Stimulated activated naive CD8-positive, alpha-beta T cell treated with anti-CD3 and anti-CD28 coated beads, Interleukin-15, Interleukin-2, amounts not matched to agents 100 ng/mL and 50 ng/mL, for 24 hours (primary cell): ENCODE data around the gene VPS13C.
"Not testable (repeated sequence)": the region's sequence is repeated elsewhere in the genome, so short reads cannot be mapped to it uniquely, and the experiment has no call there.

Source experiments
- H3K27ac Mint-ChIP-seq: one replicate; pipeline ENCODE4 v1.8.0; 2021; ENCODE audit warnings: mild to moderate bottlenecking, mixed read lengths
- H3K27me3 Mint-ChIP-seq: one replicate; pipeline ENCODE4 v1.8.0; 2021; ENCODE audit warnings: mixed read lengths
- H3K36me3 Mint-ChIP-seq: one replicate; pipeline ENCODE4 v1.8.0; 2021; ENCODE audit warnings: low read depth, mixed read lengths
- H3K4me1 Mint-ChIP-seq: one replicate; pipeline ENCODE4 v1.8.0; 2021; ENCODE audit warnings: low read depth, mixed read lengths
- H3K4me3 Mint-ChIP-seq: one replicate; pipeline ENCODE4 v1.8.0; 2021; ENCODE audit warnings: mild to moderate bottlenecking, mixed read lengths
- H3K9me3 Mint-ChIP-seq: one replicate; pipeline ENCODE4 v1.8.0; 2021; ENCODE audit warnings: mixed read lengths

Gene VPS13C

GRCh38 chr15:62027916-62028315 lies 32.3 kb downstream of the VPS13C start:
- no peak overlapping the region for H3K4me3 Mint-ChIP-seq
- no peaks in the 10 kb centered on the region for H3K27me3 Mint-ChIP-seq
- H3K27ac Mint-ChIP-seq = no peak overlapping the region
- H3K36me3 Mint-ChIP-seq = peaks cover 40% of the 10 kb centered on the region
- no peaks in the 10 kb centered on the region for H3K9me3 Mint-ChIP-seq
- H3K4me1 Mint-ChIP-seq = peaks cover 21% of the 10 kb centered on the region

GRCh38 chr15:62027263-62027565 lies 33.0 kb downstream of the VPS13C start:
- H3K4me3 Mint-ChIP-seq = no peak overlapping the region

GRCh38 chr15:62026487-62027262 lies 33.6 kb downstream of the VPS13C start:
- Mint-ChIP-seq H3K36me3 (peaks cover 49% of the 10 kb centered on the region), H3K4me1 (peaks cover 21% of the 10 kb centered on the region), H3K9me3 (no peaks in the 10 kb centered on the region), H3K27me3 (no peaks in the 10 kb centered on the region), H3K27ac (no peak overlapping the region), H3K4me3 (no peak overlapping the region)

More at GRCh38 chr15:62027263-62027565, 33.0 kb downstream of the VPS13C start:
- peaks cover 44% of the 10 kb centered on the region for H3K36me3 Mint-ChIP-seq
- no peaks in the 10 kb centered on the region for H3K9me3 Mint-ChIP-seq
- no peaks in the 10 kb centered on the region for H3K27me3 Mint-ChIP-seq
- H3K27ac Mint-ChIP-seq = no peak overlapping the region
- H3K4me1 Mint-ChIP-seq = peaks cover 21% of the 10 kb centered on the region

- H3K27ac Mint-ChIP-seq = no peak overlapping the region
- H3K4me1 Mint-ChIP-seq = peaks cover 11% of the 10 kb centered on the region
- peaks cover 59% of the 10 kb centered on the region for H3K36me3 Mint-ChIP-seq
- H3K9me3 Mint-ChIP-seq = no peaks in the 10 kb centered on the region
- no peaks in the 10 kb centered on the region for H3K27me3 Mint-ChIP-seq
- H3K4me3 Mint-ChIP-seq = no peak overlapping the region
These were observed 38.2 kb downstream of the VPS13C start for GRCh38 chr15:62021991-62022600.

GRCh38 chr15:62020576-62021160 lies 39.6 kb downstream of the VPS13C start:
- Mint-ChIP-seq H3K27ac (no peak overlapping the region), H3K9me3 (peaks cover 3% of the 10 kb centered on the region), H3K36me3 (peaks cover 54% of the 10 kb centered on the region), H3K4me1 (no peaks in the 10 kb centered on the region), H3K27me3 (no peaks in the 10 kb centered on the region), H3K4me3 (no peak overlapping the region)

GRCh38 chr15:62005354-62005753 lies 54.9 kb downstream of the VPS13C start:
- peaks cover 32% of the 10 kb centered on the region for H3K36me3 Mint-ChIP-seq
- not testable (repeated sequence) for H3K27me3 Mint-ChIP-seq, H3K4me3 Mint-ChIP-seq, H3K9me3 Mint-ChIP-seq, H3K4me1 Mint-ChIP-seq, H3K27ac Mint-ChIP-seq

GRCh38 chr15:61997786-61998185 lies 62.5 kb downstream of the VPS13C start:
- Mint-ChIP-seq H3K27me3 (no peaks in the 10 kb centered on the region), H3K4me3 (no peak overlapping the region), H3K36me3 (peaks cover 48% of the 10 kb centered on the region), H3K4me1 (peaks cover 6% of the 10 kb centered on the region), H3K9me3 (no peaks in the 10 kb centered on the region), H3K27ac (no peak overlapping the region)

- no peak overlapping the region for H3K4me3 Mint-ChIP-seq
- no peaks in the 10 kb centered on the region for H3K9me3 Mint-ChIP-seq
- H3K4me1 Mint-ChIP-seq = peaks cover 6% of the 10 kb centered on the region
- no peak overlapping the region for H3K27ac Mint-ChIP-seq
- peaks cover 52% of the 10 kb centered on the region for H3K36me3 Mint-ChIP-seq
- no peaks in the 10 kb centered on the region for H3K27me3 Mint-ChIP-seq
These were observed 64.1 kb downstream of the VPS13C start for GRCh38 chr15:61996056-61996635.

GRCh38 chr15:61994216-61994615 lies 66.0 kb downstream of the VPS13C start:
- Mint-ChIP-seq H3K27ac (no peak overlapping the region), H3K4me1 (peaks cover 6% of the 10 kb centered on the region), H3K27me3 (no peaks in the 10 kb centered on the region), H3K4me3 (no peak overlapping the region), H3K36me3 (peaks cover 56% of the 10 kb centered on the region), H3K9me3 (no peaks in the 10 kb centered on the region)

GRCh38 chr15:61992518-61992917 lies 67.7 kb downstream of the VPS13C start:
- Mint-ChIP-seq H3K36me3 (peaks cover 64% of the 10 kb centered on the region), H3K27ac (no peak overlapping the region), H3K9me3 (peaks cover 8% of the 10 kb centered on the region), H3K27me3 (no peaks in the 10 kb centered on the region), H3K4me1 (peaks cover 6% of the 10 kb centered on the region), H3K4me3 (no peak overlapping the region)

GRCh38 chr15:61989667-61990066 lies 70.6 kb downstream of the VPS13C start:
- H3K4me1 Mint-ChIP-seq = no peaks in the 10 kb centered on the region
- peaks cover 56% of the 10 kb centered on the region for H3K36me3 Mint-ChIP-seq
- H3K27ac Mint-ChIP-seq = no peak overlapping the region
- peaks cover 12% of the 10 kb centered on the region for H3K9me3 Mint-ChIP-seq
- no peaks in the 10 kb centered on the region for H3K27me3 Mint-ChIP-seq
- H3K4me3 Mint-ChIP-seq = no peak overlapping the region

- Mint-ChIP-seq H3K4me1 (no peaks in the 10 kb centered on the region), H3K27me3 (no peaks in the 10 kb centered on the region), H3K27ac (no peak overlapping the region), H3K4me3 (no peak overlapping the region), H3K9me3 (peaks cover 12% of the 10 kb centered on the region), H3K36me3 (peaks cover 68% of the 10 kb centered on the region)
These were observed 72.4 kb downstream of the VPS13C start for GRCh38 chr15:61987824-61988223.

GRCh38 chr15:61983081-61983480 lies 77.2 kb downstream of the VPS13C start:
- Mint-ChIP-seq H3K27me3 (no peaks in the 10 kb centered on the region), H3K4me1 (no peaks in the 10 kb centered on the region), H3K27ac (no peak overlapping the region), H3K4me3 (no peak overlapping the region), H3K36me3 (peaks cover 73% of the 10 kb centered on the region), H3K9me3 (peaks cover 6% of the 10 kb centered on the region)

- Mint-ChIP-seq H3K9me3 (no peaks in the 10 kb centered on the region), H3K4me3 (no peak overlapping the region), H3K36me3 (peaks cover 63% of the 10 kb centered on the region), H3K4me1 (peaks cover 13% of the 10 kb centered on the region), H3K27ac (no peak overlapping the region), H3K27me3 (no peaks in the 10 kb centered on the region)
These were observed 82.0 kb downstream of the VPS13C start for GRCh38 chr15:61978225-61978624.

GRCh38 chr15:61974759-61975158 lies 85.5 kb downstream of the VPS13C start:
- Mint-ChIP-seq H3K4me3 (no peak overlapping the region), H3K27ac (no peak overlapping the region), H3K27me3 (no peaks in the 10 kb centered on the region), H3K4me1 (peaks cover 13% of the 10 kb centered on the region), H3K9me3 (no peaks in the 10 kb centered on the region), H3K36me3 (peaks cover 69% of the 10 kb centered on the region)
